ENCODE data around the gene RNF167. TPM values are rescaled to one million over a fixed set of nuclear protein-coding genes. Genes with fewer than 3 reads are reported as not detected.

RNF167 gene
- total and polyA plus RNA-seq, 4 donors, result 15.9 to 72.6 (median 24.4) TPM

DNA sequence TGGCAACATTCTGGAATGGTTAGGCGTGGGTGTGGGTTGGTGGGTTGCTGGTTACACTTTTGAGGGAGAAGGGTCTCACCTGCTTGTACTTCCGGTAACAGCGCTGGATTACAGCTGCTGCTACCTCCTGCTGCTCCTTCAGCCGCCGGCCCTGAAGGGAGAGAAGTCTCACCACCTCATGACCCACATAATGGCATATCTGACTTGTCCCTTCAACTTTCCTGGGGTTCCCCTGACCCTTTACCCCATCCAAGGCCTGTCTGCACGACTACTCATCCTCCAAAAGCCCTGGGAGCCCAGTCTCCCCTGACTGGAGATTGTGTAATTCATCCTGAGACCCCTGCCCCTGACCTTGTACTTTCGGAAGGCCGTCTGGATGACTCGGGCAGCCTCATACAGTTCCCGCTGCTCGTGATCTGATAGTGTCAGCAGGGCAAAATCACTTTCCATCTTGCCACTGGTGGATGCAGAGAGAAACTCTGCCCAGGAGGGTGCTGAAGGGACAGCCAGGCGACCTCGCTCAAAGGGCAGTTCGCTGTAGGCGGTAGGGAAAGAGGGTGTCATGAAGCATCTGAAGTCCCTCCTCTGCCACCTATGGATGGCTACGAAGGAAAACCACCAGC is 29.6 kb downstream of the RNF167 start:
- Histone ChIP-seq H3K4me3 (ENCODE audit: low read depth in 1 of 3, low read length in 3 of 3) (peak overlapping the region in 2 of 3 donors; percentile 41 to 71), H3K27me3 (ENCODE audit: control insufficient read depth in 4 of 4, insufficient read depth in 4 of 4, low read length in 3 of 4) (no peaks in the 10 kb centered on the region), H3K9me3 (ENCODE audit: control insufficient read depth in 4 of 4, low read length in 3 of 4) (no peaks in the 10 kb centered on the region), H3K27ac (ENCODE audit: low read depth in 1 of 2, low read length in 2 of 2) (peak overlapping the region; percentile 97 to 99), H3K36me3 (ENCODE audit: control insufficient read depth in 4 of 4, insufficient read depth in 3 of 4, low read depth in 1 of 4, low read length in 3 of 4) (peaks cover 3 to 6% (median 6%) of the 10 kb centered on the region in 4 donors), H3K9ac (ENCODE audit: low read depth in 1 of 2, low read length in 2 of 2) (peak overlapping the region in 1 of 2 donors; percentile 84), H3K4me1 (ENCODE audit: control insufficient read depth in 4 of 4, insufficient read depth in 4 of 4, low read length in 3 of 4) (peaks cover 7 to 52% (median 33%) of the 10 kb centered on the region in 4 donors)
- no peak for DNase-seq (ENCODE audit: low spot score)
- WGBS, result 36% methylated on average over 16 of the region's 16 CpGs
- TF ChIP-seq NR2F2 (IDR thresholded peaks at IDR 0.05), result no peak
- TF ChIP-seq YY1 (IDR thresholded peaks at IDR 0.05), result peak; percentile 30
- TF ChIP-seq HNF4A (conservative IDR thresholded peaks at IDR 0.05), result peak; percentile 80 to 92
- TF ChIP-seq SP1 (IDR thresholded peaks at IDR 0.05), result peak; percentile 44
- peak in 1 of 2 donors; percentile 84 for TF ChIP-seq JUND (IDR thresholded peaks at IDR 0.05)
- TF ChIP-seq, protein P1, sequence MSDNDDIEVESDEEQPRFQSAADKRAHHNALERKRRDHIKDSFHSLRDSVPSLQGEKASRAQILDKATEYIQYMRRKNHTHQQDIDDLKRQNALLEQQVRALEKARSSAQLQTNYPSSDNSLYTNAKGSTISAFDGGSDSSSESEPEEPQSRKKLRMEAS (IDR thresholded peaks at IDR 0.05), result no peak
- peak; percentile 47 to 73 for TF ChIP-seq RXRA (IDR thresholded peaks at IDR 0.05)
- TF ChIP-seq, protein P2, sequence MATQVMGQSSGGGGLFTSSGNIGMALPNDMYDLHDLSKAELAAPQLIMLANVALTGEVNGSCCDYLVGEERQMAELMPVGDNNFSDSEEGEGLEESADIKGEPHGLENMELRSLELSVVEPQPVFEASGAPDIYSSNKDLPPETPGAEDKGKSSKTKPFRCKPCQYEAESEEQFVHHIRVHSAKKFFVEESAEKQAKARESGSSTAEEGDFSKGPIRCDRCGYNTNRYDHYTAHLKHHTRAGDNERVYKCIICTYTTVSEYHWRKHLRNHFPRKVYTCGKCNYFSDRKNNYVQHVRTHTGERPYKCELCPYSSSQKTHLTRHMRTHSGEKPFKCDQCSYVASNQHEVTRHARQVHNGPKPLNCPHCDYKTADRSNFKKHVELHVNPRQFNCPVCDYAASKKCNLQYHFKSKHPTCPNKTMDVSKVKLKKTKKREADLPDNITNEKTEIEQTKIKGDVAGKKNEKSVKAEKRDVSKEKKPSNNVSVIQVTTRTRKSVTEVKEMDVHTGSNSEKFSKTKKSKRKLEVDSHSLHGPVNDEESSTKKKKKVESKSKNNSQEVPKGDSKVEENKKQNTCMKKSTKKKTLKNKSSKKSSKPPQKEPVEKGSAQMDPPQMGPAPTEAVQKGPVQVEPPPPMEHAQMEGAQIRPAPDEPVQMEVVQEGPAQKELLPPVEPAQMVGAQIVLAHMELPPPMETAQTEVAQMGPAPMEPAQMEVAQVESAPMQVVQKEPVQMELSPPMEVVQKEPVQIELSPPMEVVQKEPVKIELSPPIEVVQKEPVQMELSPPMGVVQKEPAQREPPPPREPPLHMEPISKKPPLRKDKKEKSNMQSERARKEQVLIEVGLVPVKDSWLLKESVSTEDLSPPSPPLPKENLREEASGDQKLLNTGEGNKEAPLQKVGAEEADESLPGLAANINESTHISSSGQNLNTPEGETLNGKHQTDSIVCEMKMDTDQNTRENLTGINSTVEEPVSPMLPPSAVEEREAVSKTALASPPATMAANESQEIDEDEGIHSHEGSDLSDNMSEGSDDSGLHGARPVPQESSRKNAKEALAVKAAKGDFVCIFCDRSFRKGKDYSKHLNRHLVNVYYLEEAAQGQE (IDR thresholded peaks at IDR 0.05), result peak; percentile 98
- TF ChIP-seq RAD21 (IDR thresholded peaks at IDR 0.05), result peak in 1 of 2 donors; percentile 42
- peak; percentile 46 for TF ChIP-seq HNF4G (IDR thresholded peaks at IDR 0.05)

DNA sequence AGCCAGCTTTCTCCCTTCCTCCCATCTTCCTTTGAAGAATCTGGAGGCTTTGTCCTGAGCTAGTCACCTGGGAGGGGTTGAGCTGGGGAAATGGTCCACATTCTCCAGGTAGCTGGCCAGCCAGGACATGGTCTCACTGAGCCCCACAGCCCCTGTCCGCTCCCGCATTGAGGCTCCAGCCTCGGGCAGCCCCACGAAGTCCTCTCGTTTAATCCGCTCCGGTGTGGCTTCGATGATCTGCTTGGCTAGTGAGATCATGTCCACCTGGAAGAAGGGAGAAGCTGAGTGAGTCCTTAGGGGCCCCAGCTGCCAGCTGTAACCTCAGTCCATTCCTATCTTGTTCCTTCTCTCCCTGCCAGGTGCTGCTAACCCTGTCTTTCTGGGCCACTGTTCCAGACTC is 30.2 kb downstream of the RNF167 start:
- no peak overlapping the region for H3K9ac ChIP-seq (ENCODE audit: low read depth in 1 of 2, low read length in 2 of 2)
- no peaks in the 10 kb centered on the region for H3K9me3 ChIP-seq (ENCODE audit: control insufficient read depth in 4 of 4, low read length in 3 of 4)
- no peak overlapping the region for H3K4me3 ChIP-seq (ENCODE audit: low read depth in 1 of 3, low read length in 3 of 3)
- no peak for DNase-seq (ENCODE audit: low spot score)
- no peaks in the 10 kb centered on the region for H3K27me3 ChIP-seq (ENCODE audit: control insufficient read depth in 4 of 4, insufficient read depth in 4 of 4, low read length in 3 of 4)
- TF ChIP-seq SP1 (IDR thresholded peaks at IDR 0.05), result no peak
- no peak for TF ChIP-seq TAF1 (conservative IDR thresholded peaks at IDR 0.05)
- TF ChIP-seq, protein P3, sequence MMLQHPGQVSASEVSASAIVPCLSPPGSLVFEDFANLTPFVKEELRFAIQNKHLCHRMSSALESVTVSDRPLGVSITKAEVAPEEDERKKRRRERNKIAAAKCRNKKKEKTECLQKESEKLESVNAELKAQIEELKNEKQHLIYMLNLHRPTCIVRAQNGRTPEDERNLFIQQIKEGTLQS (IDR thresholded peaks at IDR 0.05), result no peak
- no peak for TF ChIP-seq JUND (IDR thresholded peaks at IDR 0.05)
- no peak for TF ChIP-seq RXRA (IDR thresholded peaks at IDR 0.05)
- no peak for TF ChIP-seq YY1 (IDR thresholded peaks at IDR 0.05)
- TF ChIP-seq, protein P1 (IDR thresholded peaks at IDR 0.05), result no peak
- no peak for TF ChIP-seq NR2F2 (IDR thresholded peaks at IDR 0.05)
- TF ChIP-seq HNF4G (IDR thresholded peaks at IDR 0.05), result no peak
- TF ChIP-seq, protein P4, sequence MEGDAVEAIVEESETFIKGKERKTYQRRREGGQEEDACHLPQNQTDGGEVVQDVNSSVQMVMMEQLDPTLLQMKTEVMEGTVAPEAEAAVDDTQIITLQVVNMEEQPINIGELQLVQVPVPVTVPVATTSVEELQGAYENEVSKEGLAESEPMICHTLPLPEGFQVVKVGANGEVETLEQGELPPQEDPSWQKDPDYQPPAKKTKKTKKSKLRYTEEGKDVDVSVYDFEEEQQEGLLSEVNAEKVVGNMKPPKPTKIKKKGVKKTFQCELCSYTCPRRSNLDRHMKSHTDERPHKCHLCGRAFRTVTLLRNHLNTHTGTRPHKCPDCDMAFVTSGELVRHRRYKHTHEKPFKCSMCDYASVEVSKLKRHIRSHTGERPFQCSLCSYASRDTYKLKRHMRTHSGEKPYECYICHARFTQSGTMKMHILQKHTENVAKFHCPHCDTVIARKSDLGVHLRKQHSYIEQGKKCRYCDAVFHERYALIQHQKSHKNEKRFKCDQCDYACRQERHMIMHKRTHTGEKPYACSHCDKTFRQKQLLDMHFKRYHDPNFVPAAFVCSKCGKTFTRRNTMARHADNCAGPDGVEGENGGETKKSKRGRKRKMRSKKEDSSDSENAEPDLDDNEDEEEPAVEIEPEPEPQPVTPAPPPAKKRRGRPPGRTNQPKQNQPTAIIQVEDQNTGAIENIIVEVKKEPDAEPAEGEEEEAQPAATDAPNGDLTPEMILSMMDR (IDR thresholded peaks at IDR 0.05; ENCODE audit: low read depth, low read length, missing input control), result no peak
- TF ChIP-seq, protein P2 (IDR thresholded peaks at IDR 0.05), result no peak
- TF ChIP-seq RAD21 (IDR thresholded peaks at IDR 0.05), result no peak
- TF ChIP-seq FOXA2 (IDR thresholded peaks at IDR 0.05), result no peak
- TF ChIP-seq EGR1 (IDR thresholded peaks at IDR 0.05; ENCODE audit: low read depth in 2 of 2), result no peak
- TF ChIP-seq, protein P5, sequence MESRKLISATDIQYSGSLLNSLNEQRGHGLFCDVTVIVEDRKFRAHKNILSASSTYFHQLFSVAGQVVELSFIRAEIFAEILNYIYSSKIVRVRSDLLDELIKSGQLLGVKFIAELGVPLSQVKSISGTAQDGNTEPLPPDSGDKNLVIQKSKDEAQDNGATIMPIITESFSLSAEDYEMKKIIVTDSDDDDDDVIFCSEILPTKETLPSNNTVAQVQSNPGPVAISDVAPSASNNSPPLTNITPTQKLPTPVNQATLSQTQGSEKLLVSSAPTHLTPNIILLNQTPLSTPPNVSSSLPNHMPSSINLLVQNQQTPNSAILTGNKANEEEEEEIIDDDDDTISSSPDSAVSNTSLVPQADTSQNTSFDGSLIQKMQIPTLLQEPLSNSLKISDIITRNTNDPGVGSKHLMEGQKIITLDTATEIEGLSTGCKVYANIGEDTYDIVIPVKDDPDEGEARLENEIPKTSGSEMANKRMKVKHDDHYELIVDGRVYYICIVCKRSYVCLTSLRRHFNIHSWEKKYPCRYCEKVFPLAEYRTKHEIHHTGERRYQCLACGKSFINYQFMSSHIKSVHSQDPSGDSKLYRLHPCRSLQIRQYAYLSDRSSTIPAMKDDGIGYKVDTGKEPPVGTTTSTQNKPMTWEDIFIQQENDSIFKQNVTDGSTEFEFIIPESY (IDR thresholded peaks at IDR 0.05), result no peak
- WGBS, result 98% methylated on average over 8 of the region's 8 CpGs
- peaks cover 7 to 52% (median 33%) of the 10 kb centered on the region in 4 donors for H3K4me1 ChIP-seq (ENCODE audit: control insufficient read depth in 4 of 4, insufficient read depth in 4 of 4, low read length in 3 of 4)
- peak overlapping the region; percentile 97 to 99 for H3K27ac ChIP-seq (ENCODE audit: low read depth in 1 of 2, low read length in 2 of 2)
- H3K36me3 ChIP-seq (ENCODE audit: control insufficient read depth in 4 of 4, insufficient read depth in 3 of 4, low read depth in 1 of 4, low read length in 3 of 4), result peaks cover 3 to 6% (median 6%) of the 10 kb centered on the region in 4 donors

Measured in liver (tissue), 9 donors.